ENCODE results near the gene EREG. TPM values are rescaled to one million over a fixed set of nuclear protein-coding genes. Genes with fewer than 3 reads are reported as not detected.

The EREG gene
- total and polyA plus RNA-seq, 9 of the 15 experiments (the other 6 are each of a cell fraction or from before 2014, with no cell fraction given): 0.97 to 7.3 (median 2.5) TPM

GRCh38 chr4:74397748-74398426 lies 32.9 kb downstream of the EREG start:
- in situ Hi-C loops (cut with MboI): no loop called here
- no peaks in the 10 kb centered on the region for H3K9me1 ChIP-seq (ENCODE audit: control insufficient read depth, insufficient read depth, low read length)
- peak overlapping the region; percentile 77 for H3K4me2 ChIP-seq (ENCODE audit: insufficient read depth, low read length)
- DNase-seq (ENCODE audit: extremely low read depth in 1 of 4, low spot score in 3 of 4): no peak
- H3K4me3 ChIP-seq: peak overlapping the region; percentile 29
- BruUV-seq (replicated peaks): TSS peak; percentile 99
- peak; percentile 68 for ATAC-seq
- intact Hi-C loops (cut with micrococcal nuclease): no loop called here
- peaks cover 2 to 11% of the 10 kb centered on the region in 2 experiments; a peak in 3 of 5 replicates for H3K4me1 ChIP-seq (replicated peaks in 1 of 2; ENCODE audit: control insufficient read depth in 2 of 2, insufficient read depth in 2 of 2, low read length in 2 of 2)
- CTCF ChIA-PET (ENCODE audit: low intra/inter-chr PET ratio): no interaction called here
- H3K27ac ChIP-seq (ENCODE audit: extremely low read depth, low read depth, low read length): peak overlapping the region; percentile 65
- H3K27me3 ChIP-seq (ENCODE audit: control insufficient read depth in 2 of 2, insufficient read depth in 2 of 2, low read length in 2 of 2): no peaks in the 10 kb centered on the region
- 12% methylated on average over 6 of the region's 6 CpGs for WGBS (ENCODE audit: insufficient coverage, low coverage, missing lambda C conversion rate)
- H2AFZ ChIP-seq (ENCODE audit: low read depth, low read length): peak overlapping the region; percentile 79
- peak overlapping the region; percentile 56 to 75; a peak in 3 of 4 replicates for H3K9ac ChIP-seq (ENCODE audit: insufficient read depth in 1 of 2, low read depth in 2 of 2, low read length in 2 of 2)
- no peaks in the 10 kb centered on the region for H4K20me1 ChIP-seq (replicated peaks; ENCODE audit: control insufficient read depth, insufficient read depth, low read length)
- no peaks in the 10 kb centered on the region for H3K79me2 ChIP-seq (ENCODE audit: control insufficient read depth, insufficient read depth, low read length)
- no peaks in the 10 kb centered on the region for H3K36me3 ChIP-seq (ENCODE audit: control insufficient read depth, insufficient read depth, low read length)
- POLR2A ChIA-PET: interaction anchor here (0.6 to 1.2 kb wide), 6 partner anchors 31 to 134 kb away, joined by 3 to 4 read pairs (median 3); partner anchors contain the start of gene AREG
- H3K9me3 ChIP-seq (replicated peaks; ENCODE audit: control insufficient read depth, insufficient read depth, low read depth, low read length): peaks cover 3% of the 10 kb centered on the region; the same call in 1 of the 2 replicates
- FAIRE-seq: no peak
- TF ChIP-seq POLR2A (conservative IDR thresholded peaks at IDR 0.05) (0 out of 2 replicates have a peak, but pooled peaks have one; percentile 47), ZNF76 (CRISPR knock-in tag; IDR thresholded peaks at IDR 0.05; ENCODE audit: borderline replicate concordance) (no peak), NFE2 (IDR thresholded peaks at IDR 0.05; ENCODE audit: low read depth) (no peak), NBN (IDR thresholded peaks at IDR 0.05; ENCODE audit: low read depth) (no peak), ZSCAN29 (IDR thresholded peaks at IDR 0.05) (no peak), RFX1 (IDR thresholded peaks at IDR 0.05) (peak; percentile 2; the same call in 1 of the 2 replicates), EZH2 (IDR thresholded peaks at IDR 0.05; ENCODE audit: borderline replicate concordance, low read depth, low read length) (no peak), L3MBTL2 (IDR thresholded peaks at IDR 0.05) (peak; percentile 25; the same call in 1 of the 2 replicates), DPF2 (IDR thresholded peaks at IDR 0.05) (no peak), NFXL1 (CRISPR knock-in tag; IDR thresholded peaks at IDR 0.05) (no peak), PTBP1 (IDR thresholded peaks at IDR 0.05; ENCODE audit: low read depth, low read length) (no peak), ZNF217 (CRISPR knock-in tag; IDR thresholded peaks at IDR 0.05) (no peak), SMARCC2 (IDR thresholded peaks at IDR 0.05; ENCODE audit: low read depth) (peak; percentile 30; the same call in 1 of the 2 replicates), HMGN3 (IDR thresholded peaks at IDR 0.05; ENCODE audit: borderline replicate concordance, extremely low read depth, insufficient read length, low read depth, low read length) (no peak)
- TF ChIP-seq, protein P1, sequence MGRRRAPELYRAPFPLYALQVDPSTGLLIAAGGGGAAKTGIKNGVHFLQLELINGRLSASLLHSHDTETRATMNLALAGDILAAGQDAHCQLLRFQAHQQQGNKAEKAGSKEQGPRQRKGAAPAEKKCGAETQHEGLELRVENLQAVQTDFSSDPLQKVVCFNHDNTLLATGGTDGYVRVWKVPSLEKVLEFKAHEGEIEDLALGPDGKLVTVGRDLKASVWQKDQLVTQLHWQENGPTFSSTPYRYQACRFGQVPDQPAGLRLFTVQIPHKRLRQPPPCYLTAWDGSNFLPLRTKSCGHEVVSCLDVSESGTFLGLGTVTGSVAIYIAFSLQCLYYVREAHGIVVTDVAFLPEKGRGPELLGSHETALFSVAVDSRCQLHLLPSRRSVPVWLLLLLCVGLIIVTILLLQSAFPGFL (CRISPR knock-in tag; IDR thresholded peaks at IDR 0.05): no peak
- TF ChIP-seq, protein P2, sequence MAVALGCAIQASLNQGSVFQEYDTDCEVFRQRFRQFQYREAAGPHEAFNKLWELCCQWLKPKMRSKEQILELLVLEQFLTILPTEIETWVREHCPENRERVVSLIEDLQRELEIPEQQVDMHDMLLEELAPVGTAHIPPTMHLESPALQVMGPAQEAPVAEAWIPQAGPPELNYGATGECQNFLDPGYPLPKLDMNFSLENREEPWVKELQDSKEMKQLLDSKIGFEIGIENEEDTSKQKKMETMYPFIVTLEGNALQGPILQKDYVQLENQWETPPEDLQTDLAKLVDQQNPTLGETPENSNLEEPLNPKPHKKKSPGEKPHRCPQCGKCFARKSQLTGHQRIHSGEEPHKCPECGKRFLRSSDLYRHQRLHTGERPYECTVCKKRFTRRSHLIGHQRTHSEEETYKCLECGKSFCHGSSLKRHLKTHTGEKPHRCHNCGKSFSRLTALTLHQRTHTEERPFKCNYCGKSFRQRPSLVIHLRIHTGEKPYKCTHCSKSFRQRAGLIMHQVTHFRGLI (CRISPR knock-in tag; IDR thresholded peaks at IDR 0.05): no peak
- TF ChIP-seq, protein P3, sequence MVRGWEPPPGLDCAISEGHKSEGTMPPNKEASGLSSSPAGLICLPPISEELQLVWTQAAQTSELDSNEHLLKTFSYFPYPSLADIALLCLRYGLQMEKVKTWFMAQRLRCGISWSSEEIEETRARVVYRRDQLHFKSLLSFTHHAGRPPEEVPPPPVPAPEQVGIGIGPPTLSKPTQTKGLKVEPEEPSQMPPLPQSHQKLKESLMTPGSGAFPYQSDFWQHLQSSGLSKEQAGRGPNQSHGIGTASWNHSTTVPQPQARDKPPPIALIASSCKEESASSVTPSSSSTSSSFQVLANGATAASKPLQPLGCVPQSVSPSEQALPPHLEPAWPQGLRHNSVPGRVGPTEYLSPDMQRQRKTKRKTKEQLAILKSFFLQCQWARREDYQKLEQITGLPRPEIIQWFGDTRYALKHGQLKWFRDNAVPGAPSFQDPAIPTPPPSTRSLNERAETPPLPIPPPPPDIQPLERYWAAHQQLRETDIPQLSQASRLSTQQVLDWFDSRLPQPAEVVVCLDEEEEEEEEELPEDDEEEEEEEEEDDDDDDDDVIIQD (CRISPR knock-in tag; IDR thresholded peaks at IDR 0.05): no peak
- TF ChIP-seq, protein P4, sequence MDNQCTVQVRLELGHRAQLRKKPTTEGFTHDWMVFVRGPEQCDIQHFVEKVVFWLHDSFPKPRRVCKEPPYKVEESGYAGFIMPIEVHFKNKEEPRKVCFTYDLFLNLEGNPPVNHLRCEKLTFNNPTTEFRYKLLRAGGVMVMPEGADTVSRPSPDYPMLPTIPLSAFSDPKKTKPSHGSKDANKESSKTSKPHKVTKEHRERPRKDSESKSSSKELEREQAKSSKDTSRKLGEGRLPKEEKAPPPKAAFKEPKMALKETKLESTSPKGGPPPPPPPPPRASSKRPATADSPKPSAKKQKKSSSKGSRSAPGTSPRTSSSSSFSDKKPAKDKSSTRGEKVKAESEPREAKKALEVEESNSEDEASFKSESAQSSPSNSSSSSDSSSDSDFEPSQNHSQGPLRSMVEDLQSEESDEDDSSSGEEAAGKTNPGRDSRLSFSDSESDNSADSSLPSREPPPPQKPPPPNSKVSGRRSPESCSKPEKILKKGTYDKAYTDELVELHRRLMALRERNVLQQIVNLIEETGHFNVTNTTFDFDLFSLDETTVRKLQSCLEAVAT (IDR thresholded peaks at IDR 0.05): 0 out of 4 replicates have a peak, but pooled peaks of 1 of the 2 experiments have one; percentile 26

All from K562 (cell line).